Uterus (tissue), 2 donors: ENCODE measurements around the gene ANKRD6.

Source experiments
- POLR2A ChIP-seq, 2 donors: fragments of 450-650 bp; IDR thresholded peaks; one replicate each; pipeline ENCODE4 v1.6.1; 2016; ENCODE audit warnings: antibody characterized with exemption in 2 of 2, mild to moderate bottlenecking in 1 of 2, moderate library complexity in 1 of 2
- TF ChIP-seq, protein P1 (sequence below), 4 experiments: fragments of 200-600 bp in 2 of 4; fragments of 450-650 bp in 2 of 4; sonication (generic) in 2 of 4; IDR thresholded peaks; one replicate each; pipeline ENCODE4 v1.5.1; 2016 to 2019; ENCODE audit warnings: antibody characterized with exemption in 4 of 4, mild to moderate bottlenecking in 2 of 4, moderate library complexity in 1 of 4

- TF ChIP-seq, protein P1, sequence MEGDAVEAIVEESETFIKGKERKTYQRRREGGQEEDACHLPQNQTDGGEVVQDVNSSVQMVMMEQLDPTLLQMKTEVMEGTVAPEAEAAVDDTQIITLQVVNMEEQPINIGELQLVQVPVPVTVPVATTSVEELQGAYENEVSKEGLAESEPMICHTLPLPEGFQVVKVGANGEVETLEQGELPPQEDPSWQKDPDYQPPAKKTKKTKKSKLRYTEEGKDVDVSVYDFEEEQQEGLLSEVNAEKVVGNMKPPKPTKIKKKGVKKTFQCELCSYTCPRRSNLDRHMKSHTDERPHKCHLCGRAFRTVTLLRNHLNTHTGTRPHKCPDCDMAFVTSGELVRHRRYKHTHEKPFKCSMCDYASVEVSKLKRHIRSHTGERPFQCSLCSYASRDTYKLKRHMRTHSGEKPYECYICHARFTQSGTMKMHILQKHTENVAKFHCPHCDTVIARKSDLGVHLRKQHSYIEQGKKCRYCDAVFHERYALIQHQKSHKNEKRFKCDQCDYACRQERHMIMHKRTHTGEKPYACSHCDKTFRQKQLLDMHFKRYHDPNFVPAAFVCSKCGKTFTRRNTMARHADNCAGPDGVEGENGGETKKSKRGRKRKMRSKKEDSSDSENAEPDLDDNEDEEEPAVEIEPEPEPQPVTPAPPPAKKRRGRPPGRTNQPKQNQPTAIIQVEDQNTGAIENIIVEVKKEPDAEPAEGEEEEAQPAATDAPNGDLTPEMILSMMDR (IDR thresholded peaks at IDR 0.05) = no peak
- no peak for TF ChIP-seq POLR2A (IDR thresholded peaks at IDR 0.05)
These were observed 26.8 kb upstream of the ANKRD6 start for GRCh38 chr6:89406141-89406540.
